ENCODE results near the gene SORCS1.

DNA sequence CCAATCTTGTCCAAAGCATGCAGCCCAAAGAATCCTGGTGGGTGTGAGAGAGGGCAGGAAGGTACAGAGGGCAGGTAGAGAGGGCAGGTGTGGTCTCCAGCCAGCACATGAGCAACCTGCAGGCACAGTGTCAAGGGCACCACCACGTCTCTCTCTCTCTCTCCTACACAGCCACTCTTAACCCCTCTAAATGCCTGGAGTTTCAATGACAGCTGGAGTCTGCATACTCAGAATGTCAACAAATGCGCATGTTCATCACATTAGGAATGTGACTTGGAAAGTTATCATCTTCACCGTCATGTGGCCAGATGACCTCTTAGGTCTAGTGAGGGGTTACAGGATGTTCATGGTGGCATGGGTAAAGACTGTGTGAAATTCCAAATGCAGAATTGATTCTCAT is 456.8 kb downstream of the SORCS1 start:
- TF ChIP-seq, protein P1, sequence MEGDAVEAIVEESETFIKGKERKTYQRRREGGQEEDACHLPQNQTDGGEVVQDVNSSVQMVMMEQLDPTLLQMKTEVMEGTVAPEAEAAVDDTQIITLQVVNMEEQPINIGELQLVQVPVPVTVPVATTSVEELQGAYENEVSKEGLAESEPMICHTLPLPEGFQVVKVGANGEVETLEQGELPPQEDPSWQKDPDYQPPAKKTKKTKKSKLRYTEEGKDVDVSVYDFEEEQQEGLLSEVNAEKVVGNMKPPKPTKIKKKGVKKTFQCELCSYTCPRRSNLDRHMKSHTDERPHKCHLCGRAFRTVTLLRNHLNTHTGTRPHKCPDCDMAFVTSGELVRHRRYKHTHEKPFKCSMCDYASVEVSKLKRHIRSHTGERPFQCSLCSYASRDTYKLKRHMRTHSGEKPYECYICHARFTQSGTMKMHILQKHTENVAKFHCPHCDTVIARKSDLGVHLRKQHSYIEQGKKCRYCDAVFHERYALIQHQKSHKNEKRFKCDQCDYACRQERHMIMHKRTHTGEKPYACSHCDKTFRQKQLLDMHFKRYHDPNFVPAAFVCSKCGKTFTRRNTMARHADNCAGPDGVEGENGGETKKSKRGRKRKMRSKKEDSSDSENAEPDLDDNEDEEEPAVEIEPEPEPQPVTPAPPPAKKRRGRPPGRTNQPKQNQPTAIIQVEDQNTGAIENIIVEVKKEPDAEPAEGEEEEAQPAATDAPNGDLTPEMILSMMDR (CRISPR knock-in tag; IDR thresholded peaks at IDR 0.05) = no peak
- no peak for TF ChIP-seq RFX5 (IDR thresholded peaks at IDR 0.05; ENCODE audit: low read depth, low read length)
- no peak for TF ChIP-seq ZNF788 (CRISPR knock-in tag; IDR thresholded peaks at IDR 0.05; ENCODE audit: borderline replicate concordance)
- no peak for TF ChIP-seq POLR2AphosphoS5 (IDR thresholded peaks at IDR 0.05; ENCODE audit: low read depth, low read length)
- TF ChIP-seq HNRNPLL (IDR thresholded peaks at IDR 0.05; ENCODE audit: low read depth, low read length, poor library complexity, severe bottlenecking) = no peak
- TF ChIP-seq FOXM1 (CRISPR knock-in tag; IDR thresholded peaks at IDR 0.05) = no peak
- no peak for TF ChIP-seq POLR2A (IDR thresholded peaks at IDR 0.05; ENCODE audit: insufficient read depth in 1 of 2, low read depth in 2 of 2, low read length in 2 of 2)
- no peak for TF ChIP-seq SOX6 (IDR thresholded peaks at IDR 0.05)
- no peak for TF ChIP-seq SOX6 (CRISPR knock-in tag; IDR thresholded peaks at IDR 0.05)
- TF ChIP-seq FIP1L1 (IDR thresholded peaks at IDR 0.05; ENCODE audit: borderline replicate concordance, insufficient read depth, low read depth, low read length) = no peak
- TF ChIP-seq IKZF1 (IDR thresholded peaks at IDR 0.05) = no peak

All from HepG2 (cell line).